Measurements from ENCODE around the gene CEP95.
"Not testable (repeated sequence)": the region's sequence is repeated elsewhere in the genome, so short reads cannot be mapped to it uniquely, and the experiment has no call there.

Gene CEP95

DNA sequence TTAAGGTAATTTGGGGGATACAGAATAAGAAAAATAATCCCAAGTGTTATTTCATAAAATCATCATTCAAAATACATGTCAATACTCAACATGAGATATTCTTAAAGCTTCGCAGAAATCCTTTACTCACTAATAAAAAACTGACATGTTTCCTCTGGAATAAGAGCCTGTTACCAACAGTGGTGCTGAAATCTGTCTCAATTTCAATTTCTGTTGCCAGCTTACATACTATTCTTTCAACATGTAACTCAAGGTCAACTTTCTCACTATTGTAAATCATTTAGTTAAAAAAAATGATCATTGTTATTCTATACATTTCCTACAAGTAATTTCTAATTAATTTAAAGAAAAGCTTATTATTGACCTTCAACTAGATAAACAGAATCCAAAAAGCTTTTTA, 67.9 kb downstream of the CEP95 start:
- DNase-seq (ENCODE audit: low spot score): no peak

DNA sequence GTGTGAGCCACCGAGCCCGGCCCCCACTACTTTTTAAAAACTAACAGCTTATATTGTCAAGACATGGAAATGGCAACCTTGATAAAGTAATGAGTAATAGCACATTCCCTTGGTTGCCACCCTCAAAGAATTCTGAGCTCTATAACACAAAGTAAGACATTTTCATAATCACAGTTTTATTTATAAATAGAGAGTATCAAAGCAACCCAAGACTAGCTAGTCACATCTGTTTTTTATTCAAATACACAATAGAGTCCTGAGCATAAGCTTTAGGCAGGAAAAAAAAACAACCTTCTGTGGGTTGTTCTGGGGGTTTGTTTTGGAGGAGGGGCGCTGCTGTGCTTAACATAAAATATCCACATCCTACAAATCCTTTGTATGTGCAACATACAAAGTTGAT, 68.7 kb downstream of the CEP95 start:
- DNase-seq (ENCODE audit: low spot score): no peak

DNA sequence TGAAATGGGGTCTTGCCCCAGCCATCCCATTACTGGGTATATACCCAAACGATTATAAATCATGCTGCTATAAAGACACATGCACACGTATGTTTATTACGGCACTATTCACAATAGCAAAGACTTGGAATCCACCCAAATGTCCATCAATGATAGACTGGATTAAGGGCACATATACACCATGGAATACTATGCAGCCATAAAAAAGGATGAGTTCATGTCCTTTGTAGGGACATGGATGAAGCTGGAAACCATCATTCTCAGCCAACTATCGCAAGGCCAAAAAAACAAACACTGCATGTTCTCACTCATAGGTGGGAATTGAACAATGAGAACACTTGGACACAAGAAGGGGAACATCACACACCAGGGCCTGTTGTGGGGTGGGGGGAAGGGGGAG, 70.2 kb downstream of the CEP95 start:
- DNase-seq (ENCODE audit: low spot score): not testable (repeated sequence)

DNA sequence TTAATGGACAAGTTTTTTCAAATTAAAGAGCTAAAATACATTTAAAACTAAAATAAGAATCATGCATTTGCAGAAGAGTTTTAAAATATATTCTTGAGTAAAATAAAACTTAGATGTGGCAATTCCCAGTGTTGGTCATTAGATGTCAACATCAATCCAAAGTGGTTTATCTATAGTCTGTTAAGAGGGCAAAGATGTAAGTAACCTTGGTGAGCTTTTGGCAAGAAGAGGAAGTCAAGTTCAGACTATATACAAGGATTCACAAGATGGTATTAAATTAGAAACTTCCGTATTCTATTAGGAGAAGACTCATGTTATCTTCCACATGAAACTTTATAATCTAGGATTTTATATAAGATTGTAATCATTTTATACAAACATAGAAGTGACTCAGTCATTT, 73.1 kb downstream of the CEP95 start:
- DNase-seq (ENCODE audit: low spot score): no peak

DNA sequence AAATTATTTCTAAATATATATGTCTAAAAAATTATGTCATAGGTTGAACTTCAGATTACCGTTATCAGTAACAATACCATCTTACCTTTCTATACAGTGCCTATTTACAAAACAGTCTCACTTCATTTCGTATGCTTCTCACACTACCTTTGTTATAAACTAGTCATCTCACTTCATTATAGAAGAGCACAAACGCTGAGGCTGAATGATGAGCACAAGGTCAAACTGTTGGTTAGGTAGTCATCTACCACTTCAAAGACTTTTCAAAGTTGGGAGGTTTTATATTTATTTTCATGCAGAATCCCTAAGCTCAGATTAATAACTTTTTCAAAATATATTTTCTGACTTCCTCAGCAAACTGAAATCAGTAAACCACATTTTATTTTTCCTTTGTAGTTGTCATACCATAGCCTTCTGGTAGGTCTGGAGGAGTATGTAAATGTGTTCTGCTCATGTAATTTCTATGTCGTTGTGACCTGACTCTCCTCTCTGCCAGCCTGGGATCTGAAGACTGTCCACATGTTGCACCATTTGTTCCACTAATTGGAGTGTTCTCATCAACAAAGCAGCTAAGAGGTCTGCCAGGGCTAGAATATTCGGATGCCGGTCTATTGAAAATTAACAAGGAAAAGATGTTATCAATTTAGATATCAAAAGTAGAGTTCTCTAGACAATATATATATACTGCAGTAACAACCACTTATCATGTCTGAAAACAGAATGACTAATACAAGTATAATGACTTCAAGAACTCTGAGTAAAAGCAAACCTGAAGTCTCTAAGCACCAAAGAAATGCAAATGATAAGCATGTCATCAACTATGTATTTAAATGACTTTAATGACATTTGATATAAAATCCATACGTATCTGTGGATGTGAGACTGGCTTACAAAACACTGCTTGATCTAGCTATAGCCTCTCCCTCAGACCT, 73.9 kb downstream of the CEP95 start:
- DNase-seq (ENCODE audit: low spot score): no peak

DNA sequence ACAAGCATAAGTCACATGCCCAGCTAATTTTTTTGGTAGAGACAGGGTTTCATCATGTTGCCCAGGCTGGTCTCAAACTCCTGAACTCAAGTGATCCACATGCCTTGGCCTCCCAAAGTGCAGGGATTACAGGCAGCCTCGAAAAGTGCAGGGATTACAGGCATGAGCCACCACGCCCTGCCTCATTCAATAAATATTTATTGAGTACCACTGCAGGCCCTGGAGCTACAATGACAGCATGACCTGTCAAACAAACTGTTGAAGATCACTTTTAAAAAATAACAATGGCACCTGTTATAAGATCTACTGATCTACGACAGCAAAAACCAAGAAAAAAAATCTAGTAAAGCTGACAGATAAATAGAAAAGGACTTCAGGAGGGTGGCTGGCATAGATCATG, 76.3 kb downstream of the CEP95 start:
- DNase-seq (ENCODE audit: low spot score): no peak

DNA sequence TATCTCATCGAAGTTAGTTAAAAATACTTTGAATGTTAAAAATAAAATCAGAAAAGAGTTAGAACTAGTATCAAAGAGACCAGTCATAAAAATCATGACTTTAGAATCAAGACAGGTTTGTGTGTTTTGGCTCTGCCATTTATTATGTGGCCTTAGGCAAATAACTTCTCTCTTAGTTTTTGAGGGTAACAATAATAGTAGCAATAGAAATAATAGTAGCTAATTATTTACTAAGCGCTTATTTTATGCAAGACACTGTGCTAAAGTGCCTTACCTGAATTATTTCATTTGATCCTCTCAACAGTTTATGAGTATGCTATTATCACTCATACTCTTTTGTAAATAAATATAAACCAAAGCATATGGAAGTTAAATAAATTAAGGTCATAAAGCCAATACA, 78.4 kb downstream of the CEP95 start:
- DNase-seq (ENCODE audit: low spot score): no peak
